Measurements from ENCODE around the gene ILK. TPM values are rescaled to one million over a fixed set of nuclear protein-coding genes. Genes with fewer than 3 reads are reported as not detected.

Gene ILK
- total RNA-seq, 4 donors from 2014 or later: 139 to 148 (median 140) TPM

DNA sequence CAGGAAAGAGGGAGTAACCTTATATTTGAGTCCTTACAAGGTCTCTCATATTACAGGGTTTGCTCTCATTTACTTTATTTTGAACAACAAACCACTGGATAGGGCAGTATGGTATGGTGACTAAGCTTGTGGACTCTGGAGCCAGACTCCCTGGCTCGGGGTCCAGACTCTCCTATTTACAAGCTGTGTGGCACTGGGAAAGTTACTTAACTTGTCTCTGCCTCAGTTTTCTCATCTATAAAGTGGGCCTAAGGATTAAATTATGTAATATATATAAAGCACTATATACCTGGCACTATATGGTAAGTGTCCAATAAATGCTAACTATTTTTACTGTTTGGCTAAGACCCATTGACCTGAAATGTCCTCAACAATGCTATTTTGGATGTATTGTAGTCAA, 53.8 kb downstream of the ILK start:
- no peak for DNase-seq (ENCODE audit: low spot score in 2 of 2)
- peaks cover 0 to 34% (median 2%) of the 10 kb centered on the region in 4 donors for H3K4me1 ChIP-seq
- no peak overlapping the region for H3K4me3 ChIP-seq
- H3K36me3 ChIP-seq: no peaks in the 10 kb centered on the region
- peaks cover 0 to 25% of the 10 kb centered on the region in 2 donors for H3K27me3 ChIP-seq
- TF ChIP-seq POLR2A (IDR thresholded peaks at IDR 0.05): no peak
- no peak for TF ChIP-seq EP300 (IDR thresholded peaks at IDR 0.05)
- TF ChIP-seq, protein P1, sequence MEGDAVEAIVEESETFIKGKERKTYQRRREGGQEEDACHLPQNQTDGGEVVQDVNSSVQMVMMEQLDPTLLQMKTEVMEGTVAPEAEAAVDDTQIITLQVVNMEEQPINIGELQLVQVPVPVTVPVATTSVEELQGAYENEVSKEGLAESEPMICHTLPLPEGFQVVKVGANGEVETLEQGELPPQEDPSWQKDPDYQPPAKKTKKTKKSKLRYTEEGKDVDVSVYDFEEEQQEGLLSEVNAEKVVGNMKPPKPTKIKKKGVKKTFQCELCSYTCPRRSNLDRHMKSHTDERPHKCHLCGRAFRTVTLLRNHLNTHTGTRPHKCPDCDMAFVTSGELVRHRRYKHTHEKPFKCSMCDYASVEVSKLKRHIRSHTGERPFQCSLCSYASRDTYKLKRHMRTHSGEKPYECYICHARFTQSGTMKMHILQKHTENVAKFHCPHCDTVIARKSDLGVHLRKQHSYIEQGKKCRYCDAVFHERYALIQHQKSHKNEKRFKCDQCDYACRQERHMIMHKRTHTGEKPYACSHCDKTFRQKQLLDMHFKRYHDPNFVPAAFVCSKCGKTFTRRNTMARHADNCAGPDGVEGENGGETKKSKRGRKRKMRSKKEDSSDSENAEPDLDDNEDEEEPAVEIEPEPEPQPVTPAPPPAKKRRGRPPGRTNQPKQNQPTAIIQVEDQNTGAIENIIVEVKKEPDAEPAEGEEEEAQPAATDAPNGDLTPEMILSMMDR (IDR thresholded peaks at IDR 0.05): no peak
- H3K27ac ChIP-seq: no peak overlapping the region
- H3K9me3 ChIP-seq: no peaks in the 10 kb centered on the region
- WGBS, 2 donors: 73% methylated on average over 1 of the region's 1 CpG

DNA sequence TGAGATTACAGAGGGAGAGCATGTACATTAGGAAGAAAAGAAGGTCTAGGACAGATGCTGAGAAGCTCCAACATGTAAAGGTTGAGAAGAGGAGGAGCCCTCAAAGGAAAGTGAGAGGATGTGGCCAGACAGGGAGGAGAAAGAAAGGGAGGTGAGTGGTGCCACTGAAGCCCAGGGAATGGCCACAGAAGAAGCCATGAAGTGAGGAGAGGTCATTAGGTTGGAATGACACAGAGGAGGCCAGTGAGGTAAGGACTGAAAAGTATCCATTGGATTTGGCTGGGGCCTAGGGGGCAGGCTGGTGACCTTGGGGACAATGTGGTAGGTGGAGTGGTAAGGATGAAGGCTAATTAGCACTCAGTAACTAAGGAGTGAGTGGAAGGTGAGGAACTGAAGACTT, 55.1 kb downstream of the ILK start:
- no peak overlapping the region for H3K27ac ChIP-seq
- TF ChIP-seq EP300 (IDR thresholded peaks at IDR 0.05): no peak
- TF ChIP-seq, protein P1 (IDR thresholded peaks at IDR 0.05): no peak
- no peak for TF ChIP-seq POLR2A (IDR thresholded peaks at IDR 0.05)
- peaks cover 0 to 23% (median 2%) of the 10 kb centered on the region in 4 donors for H3K4me1 ChIP-seq
- H3K4me3 ChIP-seq: no peak overlapping the region
- no peaks in the 10 kb centered on the region for H3K36me3 ChIP-seq
- DNase-seq (ENCODE audit: low spot score in 2 of 2): no peak
- H3K9me3 ChIP-seq: no peaks in the 10 kb centered on the region
- H3K27me3 ChIP-seq: peaks cover 0 to 17% of the 10 kb centered on the region in 2 donors

Other genes starting within 250 kb of the ILK start
- gene SMPD1, start 213.3 kb upstream of the ILK start, total RNA-seq: 10 to 100 TPM; 23.1 to 39.8 (median 30.3) TPM
- 10 to 100 TPM; 56.1 to 67.6 (median 62.8) TPM for gene APBB1, start 184.7 kb upstream of the ILK start, total RNA-seq
- 1 to 10 TPM; 1.0 to 7.5 (median 4.8) TPM for gene HPX, start 162.8 kb upstream of the ILK start, total RNA-seq
- gene TRIM3, start 129.8 kb upstream of the ILK start, total RNA-seq: 10 to 100 TPM; 25.6 to 47.7 (median 31.8) TPM
- gene ARFIP2, start 122.4 kb upstream of the ILK start, total RNA-seq: 10 to 100 TPM; 40.0 to 63.9 (median 49.7) TPM
- 10 to 100 TPM; 37.1 to 66.6 (median 51.7) TPM for gene TIMM10B, start 122.3 kb upstream of the ILK start, total RNA-seq
- 10 to 100 TPM; 17.2 to 27.3 (median 21.0) TPM for gene DNHD1, start 106.5 kb upstream of the ILK start, total RNA-seq
- gene RRP8, start 158 bp upstream of the ILK start, total RNA-seq: 10 to 100 TPM; 13.9 to 34.1 (median 18.2) TPM
- gene TAF10, start 8.4 kb downstream of the ILK start, total RNA-seq: 100 to 1,000 TPM; 148 to 235 (median 155) TPM
- 10 to 100 TPM; 45.6 to 81.3 (median 58.0) TPM for gene TPP1, start 15.6 kb downstream of the ILK start, total RNA-seq
- 10 to 100 TPM; 12.6 to 27.8 (median 20.1) TPM for gene DCHS1, start 52.0 kb downstream of the ILK start, total RNA-seq
- 10 to 100 TPM; 17.3 to 24.6 (median 21.6) TPM for gene MRPL17, start 79.6 kb downstream of the ILK start, total RNA-seq
- gene OR2AG2, start 168.2 kb downstream of the ILK start, total RNA-seq: under 1 TPM in 2 of 4 donors, not detected in 2; 0.22 to 0.90 TPM
- not detected for gene OR2AG1, start 179.2 kb downstream of the ILK start, total RNA-seq
- gene OR6A2, start 195.9 kb downstream of the ILK start, total RNA-seq: under 1 TPM in 1 of 4 donors, not detected in 3; 0.60 TPM
- gene OR10A5, start 241.9 kb downstream of the ILK start, total RNA-seq: not detected

All from tibial nerve (tissue), 4 donors.